Lower lobe of right lung (tissue), 2 donors: ENCODE results near the gene DNAAF1. TPM values are rescaled to one million over a fixed set of nuclear protein-coding genes. Genes with fewer than 3 reads are reported as not detected.
"Not testable (repeated sequence)": the region's sequence is repeated elsewhere in the genome, so short reads cannot be mapped to it uniquely, and the experiment has no call there.

Experiments used
- ATAC-seq, 2 donors: fragments of 200-7000 bp; cut with Tn5 transposase; one replicate each; pipeline ENCODE4 v1.9.1; 2020 to 2022; ENCODE audit warnings: mild to moderate bottlenecking in 2 of 2, moderate library complexity in 2 of 2
- DNase-seq: peaks from one replicate; pipeline ENCODE4 v3.0.0-alpha.2; 2020
- H3K27ac ChIP-seq: fragments of 200-600 bp; one replicate; pipeline ENCODE4 v1.8.0; 2022
- H3K27me3 ChIP-seq: fragments of 200-600 bp; one replicate; pipeline ENCODE4 v1.8.0; 2022; ENCODE audit warnings: low read depth
- H3K36me3 ChIP-seq: fragments of 200-600 bp; one replicate; pipeline ENCODE4 v1.8.0; 2022; ENCODE audit warnings: mild to moderate bottlenecking
- H3K4me1 ChIP-seq: fragments of 200-600 bp; one replicate; pipeline ENCODE4 v1.8.0; 2022
- H3K4me3 ChIP-seq: fragments of 200-600 bp; one replicate; pipeline ENCODE4 v1.8.0; 2022; ENCODE audit warnings: mild to moderate bottlenecking
- H3K9me3 ChIP-seq: fragments of 200-600 bp; one replicate; pipeline ENCODE4 v1.8.0; 2022
- CTCF ChIP-seq: fragments of 200-600 bp; IDR thresholded peaks from one replicate; pipeline ENCODE4 v1.8.0; 2022; ENCODE audit warnings: antibody characterized with exemption, mild to moderate bottlenecking
- intact Hi-C: fragments of 100-400 bp; cut with DNase I; formaldehyde crosslinking; loops from one replicate; pipeline ENCODE4 v1.11.0; 2022
- total RNA-seq: library from RNA; stranded (reverse); fragmentation: NEBNext Ultra II Directional; extraction: Animal tissue kit (Norgen Biotek cat#: 25700); gene quantifications from one replicate; pipeline ENCODE4 v1.2.1, GENCODE V29; 2021
- donor health status: DM: no; HTN: yes; CAD: no; lungs with severe emphysema.

DNAAF1 gene
- total RNA-seq, 1 donor from 2014 or later: 18.8 TPM

- ATAC-seq: no peak
- H3K36me3 ChIP-seq: no peaks in the 10 kb centered on the region
- intact Hi-C loops: no loop called here
Observed at GRCh38 chr16:84197466-84198128, 52.5 kb downstream of the DNAAF1 start.

GRCh38 chr16:84198401-84198800 is 53.3 kb downstream of the DNAAF1 start:
- no peak for DNase-seq
- Histone ChIP-seq H3K4me3 (no peak overlapping the region), H3K27ac (no peak overlapping the region), H3K9me3 (no peaks in the 10 kb centered on the region), H3K36me3 (no peaks in the 10 kb centered on the region), H3K27me3 (peaks cover 15% of the 10 kb centered on the region), H3K4me1 (no peaks in the 10 kb centered on the region)
- intact Hi-C loops: no loop called here
- TF ChIP-seq CTCF: no peak
- no peak for ATAC-seq

More at GRCh38 chr16:84197466-84198128, 52.5 kb downstream of the DNAAF1 start:
- H3K9me3 ChIP-seq: no peaks in the 10 kb centered on the region
- H3K27me3 ChIP-seq: peaks cover 15% of the 10 kb centered on the region
- H3K4me3 ChIP-seq: no peak overlapping the region
- no peak overlapping the region for H3K27ac ChIP-seq
- DNase-seq: no peak
- TF ChIP-seq CTCF: no peak
- H3K4me1 ChIP-seq: no peaks in the 10 kb centered on the region

- Histone ChIP-seq H3K27ac (no peak overlapping the region), H3K36me3 (no peaks in the 10 kb centered on the region), H3K4me1 (no peaks in the 10 kb centered on the region), H3K9me3 (no peaks in the 10 kb centered on the region), H3K27me3 (peaks cover 15% of the 10 kb centered on the region), H3K4me3 (no peak overlapping the region)
- ATAC-seq (no peak), DNase-seq (no peak)
- intact Hi-C loops: no loop called here
- TF ChIP-seq CTCF: no peak
Observed at GRCh38 chr16:84199097-84199496, 54.0 kb downstream of the DNAAF1 start.

- TF ChIP-seq CTCF: no peak
- intact Hi-C loops: no loop called here
- peak; percentile 76 to 80 for ATAC-seq
Observed at GRCh38 chr16:84199861-84200260, 54.8 kb downstream of the DNAAF1 start.

GRCh38 chr16:84204551-84204950 is 59.4 kb downstream of the DNAAF1 start:
- H3K4me1 ChIP-seq, H3K27ac ChIP-seq, intact Hi-C loops, ATAC-seq, H3K27me3 ChIP-seq, DNase-seq, H3K9me3 ChIP-seq, H3K4me3 ChIP-seq, H3K36me3 ChIP-seq: not testable (repeated sequence)

More at GRCh38 chr16:84199861-84200260, 54.8 kb downstream of the DNAAF1 start:
- H3K36me3 ChIP-seq: no peaks in the 10 kb centered on the region
- no peaks in the 10 kb centered on the region for H3K9me3 ChIP-seq
- peak overlapping the region; percentile 5 for H3K27ac ChIP-seq
- no peak overlapping the region for H3K4me3 ChIP-seq
- H3K4me1 ChIP-seq: no peaks in the 10 kb centered on the region
- H3K27me3 ChIP-seq: peaks cover 11% of the 10 kb centered on the region
- peak; percentile 70 for DNase-seq

GRCh38 chr16:84205123-84205522 is 60.0 kb downstream of the DNAAF1 start:
- H3K27ac ChIP-seq, H3K27me3 ChIP-seq, H3K4me3 ChIP-seq, intact Hi-C loops, H3K36me3 ChIP-seq, H3K4me1 ChIP-seq, DNase-seq, ATAC-seq, H3K9me3 ChIP-seq: not testable (repeated sequence)
